Measurements from ENCODE around the gene PHRF1.
"Not testable (repeated sequence)": the region's sequence is repeated elsewhere in the genome, so short reads cannot be mapped to it uniquely, and the experiment has no call there.

PHRF1 gene

DNA sequence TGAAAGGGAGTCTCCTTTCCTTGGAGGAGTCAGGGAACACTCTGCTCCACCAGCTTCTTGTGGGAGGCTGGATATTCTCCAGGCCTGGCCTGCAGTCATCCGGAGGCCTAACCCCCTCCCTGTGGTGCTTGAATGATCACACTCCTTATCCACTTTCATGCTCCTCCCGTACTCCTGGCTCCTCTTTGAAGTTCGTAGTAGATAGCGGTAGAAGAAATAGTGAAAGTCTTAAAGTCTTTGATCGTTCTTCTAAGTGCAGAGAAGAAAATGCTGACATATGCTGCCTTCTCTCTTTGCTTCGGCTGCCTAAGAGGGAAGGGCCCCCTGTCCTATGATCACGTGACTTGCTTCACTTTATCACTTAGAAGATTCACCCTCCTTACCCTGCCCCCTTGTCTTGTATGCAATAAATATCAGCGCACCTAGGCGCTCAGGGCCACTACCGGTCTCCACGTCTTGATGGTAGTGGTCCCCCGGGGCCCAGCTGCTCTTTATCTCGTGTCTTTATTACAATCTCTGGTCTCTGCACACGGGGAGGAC is 2.2 kb upstream of the PHRF1 start:
- not testable (repeated sequence) for DNase-seq (ENCODE audit: low spot score)

DNA sequence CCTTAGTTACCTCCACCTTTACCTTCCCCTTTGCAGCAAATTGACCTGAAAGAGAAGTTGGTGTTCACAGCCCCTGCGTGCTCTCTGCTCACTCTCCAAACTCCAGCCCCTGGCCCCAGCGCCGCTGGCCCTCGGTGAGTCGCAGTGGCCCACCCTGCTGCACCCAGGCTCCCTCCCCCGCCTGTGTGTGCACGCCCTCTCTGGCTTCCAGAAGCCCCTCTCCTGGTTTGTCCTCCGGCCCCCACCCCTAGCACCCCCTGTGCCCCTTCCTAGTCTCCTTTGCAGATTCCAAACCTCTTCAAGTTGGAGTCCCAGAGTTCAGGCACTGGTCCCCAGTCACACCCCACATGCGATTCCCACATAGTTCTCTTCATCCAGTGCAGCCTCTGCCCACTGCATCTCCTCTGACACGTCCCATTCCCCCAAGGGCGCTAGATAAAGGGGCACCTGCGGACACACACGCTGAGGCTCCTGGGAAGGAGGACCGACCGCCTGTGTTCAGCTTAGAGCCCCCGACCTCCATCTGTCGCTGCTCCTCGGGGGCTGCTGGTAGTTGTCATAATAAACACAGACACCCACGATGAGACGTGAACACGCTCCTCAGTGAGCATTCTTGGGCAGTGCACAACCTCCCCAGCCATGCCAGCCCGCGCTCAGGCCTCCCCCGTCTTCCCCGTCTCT is 1.5 kb upstream of the PHRF1 start:
- DNase-seq (ENCODE audit: low spot score): no peak

DNA sequence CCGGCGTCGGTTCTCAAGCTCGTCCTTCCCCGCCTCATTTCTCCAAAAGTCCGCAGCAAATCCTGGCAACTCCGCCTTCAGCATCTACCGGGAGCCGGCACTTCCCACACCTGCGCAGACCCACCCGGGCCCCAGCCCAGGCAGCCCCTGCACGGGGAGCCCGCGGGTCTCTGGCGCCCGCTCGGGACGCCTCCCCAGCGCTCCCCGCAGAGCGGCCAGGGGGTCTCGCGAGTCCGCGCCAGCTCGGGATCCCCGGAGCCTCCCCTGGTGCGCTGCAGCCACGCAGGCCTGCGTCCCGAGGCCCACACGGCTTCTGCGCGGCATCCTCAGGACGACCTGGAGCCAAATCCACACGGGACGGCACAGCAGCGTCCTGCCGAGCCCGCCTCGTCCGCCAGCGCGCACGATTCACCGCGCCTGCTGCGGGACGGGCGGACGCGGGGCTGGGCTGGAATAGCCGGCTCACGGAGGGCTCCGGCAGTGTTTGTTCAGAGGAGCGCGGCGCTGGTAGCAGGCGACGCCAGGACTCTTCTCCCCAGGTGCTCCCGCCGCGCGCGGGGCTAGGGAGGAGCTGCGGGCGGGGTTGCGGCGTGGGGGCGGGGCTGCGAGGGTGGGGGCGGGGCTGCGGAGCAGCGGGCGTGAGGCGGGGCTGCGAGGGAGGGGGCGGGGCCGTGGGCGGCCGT is 816 bp upstream of the PHRF1 start:
- peak; percentile 81 for DNase-seq (ENCODE audit: low spot score)

DNA sequence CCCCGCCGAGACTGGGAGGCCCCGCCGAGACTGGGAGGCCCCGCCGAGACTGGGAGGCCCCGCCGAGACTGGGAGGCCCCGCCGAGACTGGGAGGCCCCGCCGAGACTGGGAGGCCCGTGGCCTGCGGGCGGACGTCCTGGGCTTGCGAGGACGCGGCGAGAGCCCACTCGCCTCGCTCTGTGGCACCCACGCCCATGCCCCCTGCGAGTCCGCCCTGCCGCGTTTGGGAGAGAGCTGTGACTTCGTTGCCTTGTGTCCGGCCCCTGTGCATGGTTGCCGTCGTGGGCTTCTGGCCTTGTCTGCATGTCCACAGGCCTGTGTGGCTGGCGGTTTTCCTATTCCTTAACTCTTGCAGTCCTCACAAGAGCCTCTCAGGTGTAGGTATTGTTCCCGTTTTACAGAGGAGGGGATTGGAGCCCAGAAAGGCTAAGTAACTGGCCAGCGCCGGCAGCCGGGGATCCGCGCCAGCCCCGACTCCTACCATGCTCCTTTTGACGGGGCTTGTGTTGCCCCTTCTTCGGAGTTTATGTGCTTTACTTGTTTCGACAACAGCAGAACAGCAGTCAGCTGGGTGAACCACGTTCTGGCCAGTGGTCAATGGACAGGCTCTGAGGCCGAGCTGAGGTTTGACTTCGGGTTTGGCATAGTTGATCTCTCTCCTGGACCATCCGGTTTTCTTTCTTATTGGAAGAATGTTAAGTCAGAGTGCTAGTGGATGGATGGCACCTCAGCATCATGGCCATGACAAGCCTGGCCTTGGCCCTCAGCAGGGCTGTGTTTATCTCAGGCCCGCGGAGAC is 741 bp downstream of the PHRF1 start:
- no peak for DNase-seq (ENCODE audit: low spot score)

DNA sequence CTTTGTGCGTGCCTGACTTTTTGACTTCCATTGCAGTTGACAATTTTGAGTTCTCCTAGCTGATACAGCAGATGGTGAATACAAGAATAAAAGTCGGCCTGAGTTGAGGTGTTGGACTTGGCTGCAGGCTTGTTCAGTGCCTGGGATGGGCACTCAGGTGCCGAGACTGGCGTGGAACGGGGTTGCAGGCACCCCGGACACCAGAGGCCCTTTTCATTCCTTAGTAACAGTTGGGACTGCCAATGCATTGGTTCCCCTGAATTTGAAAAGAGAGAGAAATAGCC is 1.3 kb downstream of the PHRF1 start:
- no peak for DNase-seq (ENCODE audit: low spot score)

DNA sequence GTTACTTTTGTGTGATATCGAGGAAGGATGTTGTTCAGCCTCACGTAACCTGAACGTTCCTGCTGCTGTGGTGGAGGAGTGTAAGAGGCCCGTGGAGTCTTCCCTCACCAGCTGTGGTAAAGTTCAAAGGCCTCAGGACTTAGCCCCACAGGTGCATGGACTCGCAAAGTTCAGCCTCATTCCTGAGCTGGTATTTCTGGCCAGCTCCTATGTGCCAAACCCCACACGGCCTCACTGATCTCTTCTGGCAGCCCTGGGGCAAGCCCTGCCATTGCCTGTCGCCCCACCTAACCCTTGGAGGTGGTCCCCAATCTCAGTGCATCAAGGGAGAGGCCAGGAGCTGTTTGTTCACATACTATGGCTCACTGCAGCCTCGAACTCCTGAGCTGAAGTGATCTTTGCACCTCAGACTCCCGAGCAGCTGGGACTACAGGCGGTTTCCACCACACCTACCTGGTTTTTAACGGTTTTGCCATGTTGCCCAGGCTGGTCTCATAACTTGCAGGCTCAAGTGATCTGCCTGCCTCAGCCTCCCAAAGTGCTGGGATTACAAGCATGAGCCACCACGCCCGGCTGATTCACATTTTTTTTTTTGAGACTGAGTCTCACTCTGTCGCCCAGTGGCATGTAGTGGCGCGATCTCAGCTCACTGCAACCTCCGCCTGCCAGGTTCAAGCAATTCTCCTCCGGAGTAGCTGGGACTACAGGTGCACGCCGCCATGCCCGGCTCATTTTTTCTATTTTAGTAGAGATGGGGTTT is 2.2 kb downstream of the PHRF1 start:
- DNase-seq (ENCODE audit: low spot score): no peak

DNA sequence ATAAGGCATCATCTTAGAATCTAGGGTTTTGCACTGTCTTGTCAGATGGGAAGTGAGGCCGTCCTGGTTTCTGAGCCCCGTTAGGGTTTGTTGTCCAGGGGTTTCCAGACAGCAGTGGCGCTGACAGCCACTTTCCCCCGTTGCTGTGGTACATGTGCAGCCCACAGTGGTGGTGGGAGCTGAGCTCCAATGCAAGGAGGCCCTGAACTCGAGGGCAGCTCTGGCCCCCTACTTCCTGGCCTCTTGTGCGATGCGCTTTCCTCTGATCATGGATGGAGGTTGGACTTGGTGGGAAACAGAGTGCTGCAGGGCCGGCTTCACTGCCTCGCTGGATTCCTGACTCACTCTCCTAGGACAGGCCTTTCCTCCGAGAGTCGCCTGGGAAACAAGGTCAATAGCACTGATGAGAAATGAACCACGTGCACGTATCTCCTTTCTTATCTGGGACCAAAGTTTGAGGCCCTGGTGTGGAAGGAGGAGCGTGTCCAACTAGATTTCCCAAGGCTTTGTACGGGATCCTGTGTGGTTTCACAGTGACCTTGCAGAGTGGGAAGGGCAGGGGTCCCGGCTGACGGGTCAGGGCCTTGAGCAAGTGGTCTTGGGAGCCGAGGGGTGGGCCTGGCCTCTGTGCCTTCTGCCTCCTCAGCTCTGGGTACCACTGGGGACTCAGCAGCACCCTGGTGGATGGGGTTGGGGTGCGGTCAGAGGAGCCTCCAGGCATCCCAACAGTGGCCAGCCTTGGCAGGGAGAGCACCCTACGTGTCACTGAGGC is 3.7 kb downstream of the PHRF1 start:
- DNase-seq (ENCODE audit: low spot score): no peak

DNA sequence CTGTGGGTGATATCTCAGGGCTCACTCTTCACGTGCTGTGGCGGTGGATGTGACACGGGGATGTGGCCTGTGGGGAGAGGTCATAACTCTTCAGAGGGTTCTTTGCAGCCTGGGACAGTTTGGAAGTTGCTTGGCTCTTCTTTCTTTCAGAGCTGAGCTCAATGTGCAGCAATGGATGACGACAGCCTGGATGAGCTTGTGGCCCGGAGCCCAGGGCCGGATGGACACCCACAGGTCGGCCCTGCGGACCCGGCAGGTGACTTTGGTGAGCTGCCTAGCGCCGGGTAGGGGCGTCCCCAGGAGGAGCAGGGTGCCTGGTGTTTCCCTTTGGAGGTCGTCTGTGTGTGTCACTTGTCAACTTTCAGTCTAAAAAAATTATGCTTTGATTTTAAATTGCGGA is 5.1 kb downstream of the PHRF1 start:
- no peak for DNase-seq (ENCODE audit: low spot score)

DNA sequence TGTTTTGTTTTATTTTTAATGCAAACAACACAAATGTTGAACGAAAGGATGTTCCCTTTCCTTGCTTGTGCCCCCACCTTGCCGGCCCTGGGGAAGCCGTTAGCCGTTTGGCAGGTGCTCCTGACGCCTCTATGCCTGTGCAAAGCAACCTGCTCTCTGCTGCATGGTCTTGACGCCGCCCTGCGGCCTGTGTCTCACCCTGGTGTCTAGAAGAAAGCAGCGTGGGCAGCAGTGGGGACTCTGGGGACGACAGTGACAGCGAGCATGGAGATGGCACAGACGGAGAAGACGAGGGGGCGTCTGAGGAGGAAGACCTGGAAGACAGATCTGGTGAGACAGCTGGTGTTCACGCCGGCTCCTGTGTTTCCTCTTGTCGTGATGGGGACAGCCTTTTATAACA is 5.5 kb downstream of the PHRF1 start:
- DNase-seq (ENCODE audit: low spot score): no peak

DNA sequence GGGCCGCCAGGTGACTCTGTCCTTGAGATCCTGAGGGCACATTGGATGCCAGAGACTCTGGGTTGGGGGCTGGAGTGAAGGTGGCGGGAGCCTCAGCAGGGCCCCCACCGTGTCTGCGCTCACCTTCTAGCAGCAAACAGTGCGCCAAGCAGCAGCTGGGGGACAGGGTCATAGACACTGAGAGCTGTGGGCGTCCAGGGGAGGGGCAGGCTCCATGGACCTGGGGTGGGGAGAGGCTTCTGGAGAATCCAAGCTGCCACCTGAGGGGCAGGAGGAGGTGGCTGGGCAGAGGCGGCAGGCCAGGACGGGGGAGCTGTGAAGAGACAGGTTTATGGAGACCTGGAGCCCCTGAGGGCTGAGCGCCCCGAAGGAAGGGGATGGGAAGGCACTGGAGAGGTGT is 8.0 kb downstream of the PHRF1 start:
- no peak for DNase-seq (ENCODE audit: low spot score)

DNA sequence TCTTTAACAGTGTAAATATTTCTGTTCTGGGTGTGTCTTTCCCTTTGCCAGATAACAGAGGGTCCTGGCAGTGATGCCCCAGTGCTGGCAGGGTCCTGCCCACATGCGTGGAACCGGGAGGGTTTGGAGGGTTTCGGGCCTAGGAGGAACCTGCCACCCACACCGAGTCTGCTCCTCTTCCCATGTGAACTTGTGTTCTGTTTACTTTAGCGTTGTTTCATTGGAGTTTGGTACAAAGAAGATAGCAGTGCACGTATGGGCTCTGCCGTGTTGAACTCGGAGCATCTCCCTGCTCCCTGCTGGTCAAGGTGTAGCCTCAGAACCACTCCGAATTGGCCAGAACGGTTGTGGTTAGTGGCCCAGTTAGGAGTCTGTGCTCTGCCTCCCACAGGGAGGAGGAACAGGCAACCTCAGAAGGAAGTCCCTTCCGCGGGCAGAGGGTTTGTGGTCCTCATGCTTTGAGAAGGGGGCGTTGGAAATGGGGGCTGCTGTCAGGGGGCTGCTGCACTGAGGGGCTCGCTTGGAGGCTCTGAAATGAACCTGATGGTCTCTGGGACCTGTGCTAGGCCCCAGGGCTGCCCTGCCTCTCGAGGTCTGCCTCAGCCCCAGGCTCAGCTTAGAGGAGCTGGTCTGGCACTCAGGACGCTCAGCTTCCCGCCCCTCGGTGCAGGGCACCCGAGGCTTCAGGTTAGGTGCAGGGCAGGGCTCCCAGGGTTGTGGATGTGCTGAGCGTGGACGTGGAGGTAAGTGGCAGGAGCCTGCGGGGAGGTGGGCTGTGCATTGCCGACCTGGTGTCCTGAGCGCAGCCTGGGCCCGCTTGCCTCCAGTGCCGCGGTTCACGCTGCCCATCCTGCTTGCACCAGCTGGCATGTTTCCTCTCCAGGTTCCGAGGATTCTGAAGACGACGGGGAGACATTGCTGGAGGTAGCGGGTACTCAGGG is 10.4 kb downstream of the PHRF1 start:
- DNase-seq (ENCODE audit: low spot score): no peak

DNA sequence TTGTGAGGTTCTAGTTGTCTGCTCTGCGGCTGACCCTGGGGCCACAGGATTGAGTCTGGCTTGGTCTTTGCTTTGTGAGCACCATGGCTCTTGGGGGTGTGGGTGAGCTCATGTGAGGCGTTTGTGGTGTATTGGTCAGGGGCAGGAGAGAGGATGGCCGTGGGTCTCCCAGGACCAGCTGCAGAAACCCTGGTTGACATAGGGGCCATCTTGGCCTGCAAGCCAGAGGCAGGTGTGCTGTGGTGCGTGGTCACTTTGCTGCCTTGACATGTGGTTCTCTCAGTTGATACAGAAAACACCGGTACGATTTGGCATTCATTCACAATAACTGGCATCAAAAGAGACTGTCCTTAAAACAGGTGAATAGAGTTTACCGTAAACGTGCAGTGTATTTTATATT is 11.3 kb downstream of the PHRF1 start:
- no peak for DNase-seq (ENCODE audit: low spot score)

DNA sequence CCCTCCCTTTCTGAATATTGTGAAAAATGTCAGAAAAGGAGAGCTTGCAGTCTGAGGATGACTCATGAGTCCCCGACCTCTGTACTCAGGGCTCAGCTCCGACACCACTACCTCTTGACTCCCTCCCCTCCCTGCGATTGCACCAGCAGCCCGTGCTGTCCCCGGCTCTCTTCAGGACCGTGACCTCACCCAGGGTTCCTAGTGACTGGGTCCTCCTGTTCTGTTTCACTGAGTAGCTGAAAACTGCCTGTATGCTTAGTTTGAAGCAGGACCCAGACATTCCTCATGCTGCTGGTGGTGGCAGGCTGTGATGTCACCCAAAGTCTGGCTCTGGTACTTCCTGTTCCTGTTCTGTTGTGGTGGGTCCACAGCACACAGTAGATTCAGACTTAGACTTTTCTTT is 11.7 kb downstream of the PHRF1 start:
- DNase-seq (ENCODE audit: low spot score): no peak

DNA sequence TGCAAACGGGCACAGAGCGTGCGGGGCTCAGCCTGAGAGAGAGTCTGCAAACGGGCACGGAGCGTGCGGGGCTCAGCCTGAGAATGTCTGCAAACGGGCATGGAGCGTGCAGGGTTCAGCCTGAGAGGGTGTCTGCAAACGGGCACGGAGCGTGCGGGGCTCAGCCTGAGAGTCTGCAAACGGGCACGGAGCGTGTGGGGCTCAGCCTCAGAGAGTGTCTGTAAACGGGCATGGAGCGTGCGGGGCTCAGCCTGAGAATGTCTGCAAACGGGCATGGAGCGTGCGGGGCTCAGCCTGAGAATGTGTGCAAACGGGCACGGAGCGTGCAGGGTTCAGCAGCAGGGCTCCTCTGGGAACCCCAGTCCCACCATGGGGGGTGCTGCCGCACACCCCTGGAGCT is 13.5 kb downstream of the PHRF1 start:
- no peak for DNase-seq (ENCODE audit: low spot score)

DNA sequence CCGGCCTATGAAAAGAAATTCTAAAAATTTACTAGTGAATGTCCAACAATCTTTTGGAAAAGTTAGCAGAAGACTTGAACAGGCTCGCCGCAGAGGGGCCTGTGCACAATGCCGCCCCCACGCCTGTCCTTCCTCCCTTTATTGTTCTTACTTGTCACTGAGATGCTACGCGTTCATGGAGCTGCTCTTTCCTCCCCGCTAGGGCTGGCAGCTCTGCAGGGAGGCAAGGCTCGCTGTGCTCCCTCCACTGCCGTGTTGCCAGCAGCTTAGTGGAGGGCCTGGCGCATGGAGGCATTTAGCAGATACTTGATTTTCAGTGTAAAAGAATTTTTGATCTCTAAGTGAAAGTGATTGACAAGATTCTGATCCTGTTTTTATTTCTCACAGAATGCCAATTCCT is 14.7 kb downstream of the PHRF1 start:
- peak; percentile 57 for DNase-seq (ENCODE audit: low spot score)

DNA sequence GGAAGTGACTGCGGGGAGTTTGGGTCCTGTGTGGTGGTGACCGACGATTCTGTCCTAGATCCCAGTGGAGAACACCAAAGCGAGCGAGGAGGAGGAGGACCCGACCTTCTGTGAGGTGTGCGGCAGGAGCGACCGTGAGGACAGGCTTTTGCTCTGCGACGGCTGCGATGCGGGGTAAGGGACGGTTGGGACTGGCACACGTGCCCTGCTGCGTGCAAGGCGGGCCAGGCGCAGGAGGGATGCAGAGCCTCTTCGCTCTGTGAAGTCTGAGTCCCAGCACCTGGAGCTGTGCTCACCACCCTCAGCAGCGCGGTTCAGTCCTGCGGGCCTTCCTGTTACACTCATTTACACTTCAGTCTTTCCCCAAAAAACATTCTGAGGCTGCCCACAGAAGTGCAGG is 16.2 kb downstream of the PHRF1 start:
- DNase-seq (ENCODE audit: low spot score): no peak

DNA sequence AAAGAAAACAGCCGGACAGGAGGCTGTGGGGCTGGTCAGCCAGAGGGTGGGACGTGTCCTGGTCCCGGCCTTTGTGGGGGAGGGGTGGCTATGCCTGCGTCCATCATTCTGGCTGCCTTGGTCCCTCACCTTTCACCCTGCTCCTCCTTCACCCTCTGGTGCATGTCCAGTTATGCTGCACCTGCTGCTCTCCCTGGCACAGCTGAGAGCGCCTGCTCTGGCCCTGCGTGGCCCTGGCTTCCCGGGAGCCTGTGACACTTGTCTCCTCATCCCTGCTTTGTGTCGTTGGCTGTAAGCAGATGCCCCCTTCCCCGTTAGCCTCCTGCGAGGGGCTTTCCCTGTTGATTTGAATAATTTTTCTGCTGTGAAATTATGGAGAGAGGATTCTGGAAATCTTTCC is 16.6 kb downstream of the PHRF1 start:
- DNase-seq (ENCODE audit: low spot score): no peak

DNA sequence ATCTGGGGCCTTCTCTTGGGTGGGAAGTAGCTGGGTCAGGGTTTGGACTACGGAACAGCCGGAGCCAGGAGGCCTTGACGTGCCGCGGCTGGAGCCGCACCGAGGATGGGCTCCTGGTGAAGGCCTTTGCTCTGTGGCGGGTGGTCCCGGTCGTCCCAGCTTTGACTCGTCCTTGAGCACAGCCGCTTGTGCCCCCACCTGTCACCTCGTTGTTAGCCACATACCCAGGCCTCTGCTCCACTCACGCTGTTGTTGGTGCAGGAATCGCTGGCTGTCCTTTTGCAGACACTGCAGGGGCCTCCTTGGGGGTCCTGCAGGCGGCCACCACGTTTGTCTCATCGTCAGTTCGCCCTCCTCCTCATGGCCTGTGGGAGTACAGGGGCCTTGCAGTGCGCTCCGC is 17.1 kb downstream of the PHRF1 start:
- DNase-seq (ENCODE audit: low spot score): no peak

DNA sequence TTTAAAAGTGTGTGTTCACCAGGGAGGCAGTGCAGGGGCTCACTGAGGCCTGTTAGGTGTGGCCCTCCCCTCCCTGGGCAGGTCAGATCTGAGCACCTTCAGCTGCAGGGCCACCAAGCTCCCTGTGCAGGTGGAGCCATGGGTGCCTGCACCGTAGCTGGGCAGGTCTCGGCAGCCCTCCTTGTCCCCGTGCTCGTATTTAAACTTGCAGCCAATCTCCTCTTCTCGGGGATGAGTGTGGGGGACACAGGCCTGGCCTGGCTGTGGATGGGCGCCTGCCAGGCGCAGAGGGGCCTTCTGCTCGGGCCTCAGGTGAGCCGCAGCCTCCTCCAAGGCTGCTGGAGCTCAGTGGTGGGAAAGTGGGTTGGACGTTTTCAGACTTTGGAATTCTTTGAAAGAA is 19.1 kb downstream of the PHRF1 start:
- DNase-seq (ENCODE audit: low spot score): no peak

DNA sequence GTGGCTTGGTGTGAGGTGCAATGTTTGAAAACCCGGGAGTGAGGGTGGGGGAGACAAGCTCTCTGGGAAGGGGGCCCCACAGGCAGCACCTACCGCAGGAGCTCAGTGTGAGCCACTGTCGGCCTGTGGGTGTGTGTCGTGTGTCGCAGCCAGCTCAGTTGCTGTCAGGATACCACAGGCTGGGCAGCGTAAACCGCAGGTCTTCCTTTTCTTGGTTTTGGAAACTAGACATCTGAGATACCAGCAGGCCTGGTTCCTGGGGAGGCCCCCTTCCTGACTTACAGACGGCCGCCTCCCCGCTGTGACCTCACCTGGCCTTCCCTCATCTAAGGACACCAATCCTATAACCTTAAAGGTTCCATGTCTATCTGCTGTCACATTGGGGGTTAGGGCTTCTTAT is 20.1 kb downstream of the PHRF1 start:
- no peak for DNase-seq (ENCODE audit: low spot score)

Measured in cerebellar cortex (tissue), 1 donor.